Inferior parietal cortex (tissue), 1 donor: Measurements from ENCODE around the gene RIN3.

Experiments used
- DNase-seq: peaks from one replicate; pipeline ENCODE4 v3.0.0-alpha.2; 2016; ENCODE audit errors: extremely low spot score

Gene RIN3

GRCh38 chr14:92484132-92484823 lies 29.3 kb upstream of the RIN3 start:
- DNase-seq = no peak

- DNase-seq = no peak
These were observed 26.7 kb upstream of the RIN3 start for GRCh38 chr14:92486881-92487280.

- no peak for DNase-seq
These were observed 26.0 kb upstream of the RIN3 start for GRCh38 chr14:92487513-92488133.

GRCh38 chr14:92489394-92490238 lies 24.0 kb upstream of the RIN3 start:
- DNase-seq = no peak

- no peak for DNase-seq
These were observed 23.2 kb upstream of the RIN3 start for GRCh38 chr14:92490239-92490959.

GRCh38 chr14:92491782-92492181 lies 21.8 kb upstream of the RIN3 start:
- no peak for DNase-seq

GRCh38 chr14:92492258-92492657 lies 21.3 kb upstream of the RIN3 start:
- no peak for DNase-seq

GRCh38 chr14:92493024-92493423 lies 20.6 kb upstream of the RIN3 start:
- no peak for DNase-seq

- DNase-seq = no peak
These were observed 20.1 kb upstream of the RIN3 start for GRCh38 chr14:92493492-92493891.

- DNase-seq = no peak
These were observed 19.1 kb upstream of the RIN3 start for GRCh38 chr14:92494512-92494911.

GRCh38 chr14:92495027-92495426 lies 18.6 kb upstream of the RIN3 start:
- no peak for DNase-seq

- no peak for DNase-seq
These were observed 17.3 kb upstream of the RIN3 start for GRCh38 chr14:92496191-92496857.

- no peak for DNase-seq
These were observed 16.2 kb upstream of the RIN3 start for GRCh38 chr14:92497391-92497790.

- DNase-seq = no peak
These were observed 14.3 kb upstream of the RIN3 start for GRCh38 chr14:92499234-92499633.

- DNase-seq = no peak
These were observed 13.1 kb upstream of the RIN3 start for GRCh38 chr14:92500491-92500941.

GRCh38 chr14:92501891-92502351 lies 11.7 kb upstream of the RIN3 start:
- no peak for DNase-seq

- DNase-seq = no peak
These were observed 10.9 kb upstream of the RIN3 start for GRCh38 chr14:92502541-92503286.

- DNase-seq = no peak
These were observed 9.7 kb upstream of the RIN3 start for GRCh38 chr14:92503756-92504491.

GRCh38 chr14:92505826-92506225 lies 7.8 kb upstream of the RIN3 start:
- DNase-seq = no peak

GRCh38 chr14:92506231-92506630 lies 7.3 kb upstream of the RIN3 start:
- no peak for DNase-seq
